RKO (cell line): Measurements from ENCODE around the gene PTPRM.

Experiments used
- DNase-seq: peaks from one replicate; pipeline ENCODE4 v3.0.0-alpha.2; 2016; ENCODE audit warnings: low spot score

Gene PTPRM

GRCh38 chr18:7567474-7568425, 634 bp downstream of the PTPRM start:
- DNase-seq = no peak

GRCh38 chr18:7568426-7568825, 1.3 kb downstream of the PTPRM start:
- no peak for DNase-seq

GRCh38 chr18:7571626-7572025, 4.5 kb downstream of the PTPRM start:
- no peak for DNase-seq

DNA sequence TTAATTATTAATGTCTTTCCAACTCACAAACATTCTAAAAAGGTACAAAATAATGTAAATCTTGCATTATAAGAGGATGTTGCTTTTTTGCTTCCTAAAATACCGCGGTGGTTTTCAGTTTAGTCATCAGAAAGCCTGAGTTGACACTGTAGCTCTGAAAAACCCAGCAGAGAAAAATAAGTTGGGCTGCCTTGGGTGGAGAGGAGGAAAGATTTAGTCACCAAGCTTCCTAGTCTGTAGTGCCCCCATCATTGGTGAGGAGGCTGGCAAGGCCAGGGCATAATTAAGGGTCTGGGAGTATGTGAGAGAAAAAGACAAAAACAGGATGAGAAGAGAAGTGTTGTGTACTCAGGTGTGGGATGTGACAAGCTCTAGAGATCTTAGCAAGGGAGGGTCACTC, 5.7 kb downstream of the PTPRM start:
- DNase-seq = no peak

DNA sequence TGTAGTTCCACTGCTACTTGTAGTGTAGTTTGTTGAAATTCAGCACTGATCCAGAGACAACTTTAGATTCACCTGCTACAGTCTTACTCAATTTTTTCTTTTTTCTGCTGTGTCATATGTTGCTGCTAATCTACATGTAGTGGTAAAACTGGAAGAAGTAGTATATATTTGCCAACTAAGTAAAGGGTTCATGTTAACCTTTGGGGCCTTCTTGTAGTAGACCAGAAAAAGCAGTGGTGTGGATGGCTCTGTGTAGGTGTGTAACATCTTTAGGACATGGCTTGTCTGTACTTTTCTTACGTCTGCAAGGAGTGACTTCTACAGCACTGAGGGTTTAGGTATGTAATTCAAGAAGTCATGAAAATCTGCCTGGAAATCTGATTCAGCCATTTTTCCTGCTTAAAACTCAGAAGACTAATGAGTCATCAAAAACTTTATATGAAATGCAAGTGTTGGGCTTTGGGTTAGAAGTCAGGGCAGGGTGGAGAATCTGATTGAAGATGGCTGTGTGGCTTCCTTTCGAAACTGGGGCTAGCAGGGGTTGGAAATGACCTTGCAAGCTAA, 8.4 kb downstream of the PTPRM start:
- no peak for DNase-seq

GRCh38 chr18:7576077-7576476, 9.0 kb downstream of the PTPRM start:
- DNase-seq = no peak

DNA sequence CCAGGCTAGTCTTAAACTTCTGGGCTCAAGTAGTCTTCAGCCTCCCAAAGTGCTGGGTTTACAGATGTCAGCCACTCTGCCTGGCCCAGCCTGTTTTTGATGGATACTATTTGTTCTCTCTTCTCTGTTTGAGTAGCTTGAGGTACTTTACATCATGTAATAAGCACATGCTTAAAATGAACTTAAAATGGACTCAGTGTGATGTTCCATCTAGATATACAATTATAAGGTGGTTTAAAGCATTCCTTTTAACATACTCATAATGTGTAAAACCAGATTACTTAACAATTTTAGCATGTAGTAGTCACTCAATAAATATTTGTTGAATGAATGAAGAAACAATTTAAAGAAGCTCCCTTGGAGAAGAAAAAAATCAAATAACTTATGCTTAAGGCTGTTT, 9.6 kb downstream of the PTPRM start:
- DNase-seq = no peak

- no peak for DNase-seq
Observed at GRCh38 chr18:7577706-7578105, 10.6 kb downstream of the PTPRM start.

DNA sequence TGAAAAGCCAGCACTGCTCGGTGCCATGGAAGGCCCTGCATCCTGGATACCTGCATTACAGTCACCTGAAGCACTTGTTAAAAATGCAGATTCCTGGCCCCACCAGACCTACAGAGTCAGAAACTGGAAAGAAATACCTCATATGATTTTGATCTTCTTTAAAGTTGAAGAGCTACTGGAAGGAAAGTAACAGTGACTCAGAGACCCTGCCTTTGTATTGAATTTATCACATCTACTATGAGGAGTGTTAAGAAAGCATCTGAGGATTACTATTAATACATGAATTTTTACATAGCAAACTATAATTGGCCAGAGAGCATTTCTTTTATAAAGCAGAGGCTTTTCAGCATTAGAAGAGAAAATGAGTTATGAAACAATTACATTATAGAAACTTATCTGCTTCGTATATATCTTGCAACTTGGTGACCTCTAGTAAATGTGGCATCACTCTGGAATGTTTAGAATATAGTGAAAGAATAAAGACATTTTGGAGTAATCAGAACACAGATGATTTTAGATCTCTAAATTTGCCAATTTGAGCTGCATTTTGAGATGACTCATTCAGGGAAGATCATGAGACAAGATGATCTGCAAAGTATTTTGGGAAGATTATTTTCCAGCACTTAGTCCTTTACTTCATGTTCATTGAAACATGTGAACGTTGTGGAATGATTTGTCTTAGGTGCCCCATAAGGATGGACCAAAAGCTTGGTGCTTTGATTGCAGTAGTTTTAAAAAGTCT, 12.2 kb downstream of the PTPRM start:
- DNase-seq = no peak

- no peak for DNase-seq
Observed at GRCh38 chr18:7579918-7580542, 12.9 kb downstream of the PTPRM start.

DNA sequence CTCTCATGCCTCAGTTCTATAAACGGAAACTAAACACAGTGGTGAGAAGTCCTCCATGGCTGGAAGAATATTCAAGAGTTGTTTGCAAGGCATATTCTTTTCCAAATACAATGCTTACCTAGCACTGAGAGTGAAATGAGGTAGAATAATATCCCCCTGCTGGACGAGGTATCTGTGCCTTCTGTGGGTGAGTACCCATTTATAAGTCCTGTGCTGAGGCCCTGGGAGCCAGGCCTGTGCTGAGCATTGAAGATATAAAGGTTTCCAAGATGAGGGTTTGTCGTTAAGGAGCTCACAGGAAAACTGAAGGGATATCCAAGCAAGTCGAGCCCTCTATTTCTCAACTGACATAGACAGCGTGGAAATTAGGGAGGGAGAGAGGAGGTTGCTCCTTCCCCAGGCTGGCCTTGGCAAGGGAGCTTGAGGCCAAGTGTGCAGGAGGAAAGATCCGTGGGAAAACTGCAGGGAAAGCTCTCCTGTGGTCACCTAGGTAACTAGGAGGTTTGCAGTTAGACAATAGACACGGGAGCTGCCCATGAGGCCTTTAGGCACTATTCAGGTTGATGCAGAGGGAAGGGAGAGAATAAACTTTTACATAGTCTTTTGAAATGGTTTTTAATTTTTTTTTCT, 17.6 kb downstream of the PTPRM start:
- no peak for DNase-seq

DNA sequence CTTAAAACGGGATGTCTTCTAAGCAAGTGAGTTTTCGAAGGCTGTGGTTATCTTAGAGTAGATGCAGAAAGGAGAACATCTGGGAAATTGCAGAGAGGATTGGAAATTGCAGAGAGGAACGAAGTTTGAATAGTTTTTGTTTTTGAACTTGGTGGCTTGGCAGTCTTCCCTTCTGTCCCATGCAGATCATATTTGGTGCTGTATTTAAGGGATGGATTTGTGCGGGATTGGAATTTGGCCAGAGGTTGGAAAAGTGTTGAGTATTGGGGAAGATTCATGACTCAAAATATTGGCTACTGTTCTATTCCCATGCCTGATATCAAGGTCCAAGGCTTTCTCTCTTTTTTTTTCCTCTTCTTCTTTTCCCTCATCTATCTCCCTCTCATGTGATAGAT, 18.2 kb downstream of the PTPRM start:
- DNase-seq = no peak

DNA sequence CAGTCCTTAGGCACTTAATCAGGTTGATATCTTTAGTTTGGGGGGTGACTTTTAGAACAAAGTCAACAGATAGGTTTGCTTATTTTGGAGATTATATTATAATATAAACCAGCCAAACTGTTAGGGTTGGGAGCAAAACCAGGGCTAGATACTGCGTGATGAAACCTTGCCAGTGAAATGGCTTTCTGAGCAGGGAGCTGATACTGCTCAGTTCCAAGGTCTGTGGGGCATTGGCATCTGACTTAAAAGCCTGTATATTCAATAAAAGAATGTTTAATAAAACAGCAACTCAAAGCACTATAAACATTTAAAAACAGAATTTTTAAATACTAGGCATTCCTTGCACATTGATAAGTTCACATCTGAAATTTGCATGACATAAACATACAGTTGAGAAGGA, 19.3 kb downstream of the PTPRM start:
- DNase-seq = no peak

- DNase-seq = no peak
Observed at GRCh38 chr18:7590826-7591560, 23.9 kb downstream of the PTPRM start.

GRCh38 chr18:7592305-7593071, 25.4 kb downstream of the PTPRM start:
- no peak for DNase-seq

- DNase-seq = no peak
Observed at GRCh38 chr18:7593218-7593819, 26.2 kb downstream of the PTPRM start.

GRCh38 chr18:7596147-7596546, 29.0 kb downstream of the PTPRM start:
- DNase-seq = no peak

DNA sequence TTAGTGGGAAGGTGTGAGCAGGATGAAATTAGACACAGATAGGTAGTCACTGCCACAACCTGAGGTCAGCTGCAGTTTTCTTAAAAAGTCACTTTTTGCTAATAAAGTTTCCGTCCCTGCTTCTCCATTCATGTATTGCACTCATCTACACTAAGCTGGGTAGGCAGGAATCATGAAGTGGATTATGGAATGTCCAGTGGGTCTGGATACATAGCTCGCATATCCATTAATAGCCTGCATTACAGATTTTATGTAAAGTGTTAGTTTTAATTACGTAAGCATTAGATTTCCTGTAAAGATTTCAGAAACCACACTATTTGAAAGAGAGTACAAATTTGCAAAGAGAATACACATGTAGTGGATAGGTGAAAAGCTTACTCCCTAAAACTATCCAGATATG, 30.4 kb downstream of the PTPRM start:
- no peak for DNase-seq

DNA sequence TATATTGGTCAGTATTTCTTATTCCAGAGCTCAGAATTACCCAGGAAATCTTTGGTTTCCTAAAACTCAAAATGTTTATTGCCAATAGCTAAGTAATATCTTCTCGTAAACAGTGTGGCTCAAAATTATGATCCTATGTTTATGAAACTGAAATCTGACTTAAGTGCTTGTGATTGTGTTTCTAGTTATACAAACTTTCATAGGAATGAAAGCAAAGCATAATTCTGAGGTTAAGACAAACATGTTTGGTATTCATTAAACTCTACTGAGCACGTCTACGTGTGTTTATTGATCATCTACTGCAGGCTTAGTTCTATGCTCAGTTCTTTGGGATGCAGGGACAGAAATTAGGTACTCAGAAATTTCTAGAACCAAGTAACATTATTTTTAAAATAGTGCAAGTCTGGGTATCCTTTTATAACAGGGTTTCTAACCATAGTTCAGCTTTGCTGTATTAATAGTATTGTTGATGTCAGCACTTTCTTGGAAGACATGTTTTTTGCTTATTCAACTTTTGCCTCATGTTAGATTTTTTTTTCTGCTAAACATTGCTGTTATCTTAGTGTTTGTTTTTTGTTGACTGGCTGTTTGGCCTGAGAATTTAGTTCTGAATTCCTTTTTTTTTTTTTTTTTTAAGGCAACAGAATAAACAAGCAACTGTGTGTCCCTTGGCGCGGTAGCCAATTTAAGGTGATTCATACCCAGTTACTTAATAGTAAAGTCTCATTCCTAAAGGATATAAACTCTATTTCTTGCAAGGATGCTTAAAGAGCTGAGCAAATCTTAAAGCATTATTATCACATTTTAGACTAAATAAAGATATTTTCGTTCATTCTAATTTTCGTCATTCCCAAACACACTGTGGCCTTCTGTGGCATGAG, 31.3 kb downstream of the PTPRM start:
- DNase-seq = no peak
